PC-3 (cell line): ENCODE data around the gene EGFL7.

Experiments
- CTCF ChIP-seq: fragments of 300-600 bp; sonication (generic); conservative IDR thresholded peaks from 2 replicates; pipeline ENCODE4 v1.5.1; 2017; ENCODE audit warnings: antibody characterized with exemption, low read depth, mild to moderate bottlenecking, low read length
- EZH2 ChIP-seq: fragments of 300-600 bp; sonication (generic); IDR thresholded peaks from one replicate; pipeline ENCODE4 v1.6.1; 2017; ENCODE audit warnings: antibody characterized with exemption, mild to moderate bottlenecking, low read length; ENCODE audit not compliant: unreplicated experiment
- EZH2phosphoT487 ChIP-seq: fragments of 300-600 bp; sonication (generic); IDR thresholded peaks from 2 replicates; pipeline ENCODE4 v1.6.1; 2018; ENCODE audit warnings: mild to moderate bottlenecking, antibody characterized with exemption, low read length, borderline replicate concordance

GRCh38 chr9:136720898-136721338 is 58.2 kb downstream of the EGFL7 start:
- TF ChIP-seq CTCF: no peak
- TF ChIP-seq EZH2: no peak
- no peak for TF ChIP-seq EZH2phosphoT487
